GM19238 (cell line): ENCODE measurements around the gene CYTH3.

ENCODE experiments used
- DNase-seq: peaks from one replicate; pipeline ENCODE4 v3.0.0; 2011; ENCODE audit warnings: low spot score; ENCODE audit not compliant: insufficient read length

The CYTH3 gene

GRCh38 chr7:6167587-6168476, 104.6 kb downstream of the CYTH3 start:
- DNase-seq = no peak

GRCh38 chr7:6167004-6167551, 105.3 kb downstream of the CYTH3 start:
- DNase-seq = no peak

DNA sequence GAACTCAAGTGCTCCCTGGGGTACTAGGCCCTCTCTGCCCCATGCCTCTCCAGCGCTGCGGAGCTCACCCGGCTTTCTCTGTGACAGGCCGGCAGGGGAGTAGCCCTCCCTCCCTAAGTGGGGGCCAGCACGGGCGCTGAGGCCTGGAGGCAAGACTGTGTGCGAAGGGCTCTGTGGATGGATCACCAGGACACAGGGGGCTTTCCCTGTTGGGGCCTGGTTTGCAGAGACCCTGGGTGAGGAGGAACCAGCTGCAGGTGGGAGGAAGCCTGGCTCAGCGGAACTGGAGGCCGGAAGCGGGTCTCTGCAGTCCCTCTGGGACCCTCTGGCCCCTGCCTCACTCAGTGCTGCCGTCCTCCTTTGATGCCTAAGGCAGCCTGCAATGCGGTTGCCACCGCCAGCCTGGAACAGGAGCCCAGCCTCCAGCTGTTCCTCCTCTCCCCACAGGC, 106.0 kb downstream of the CYTH3 start:
- no peak for DNase-seq

- no peak for DNase-seq
Observed at GRCh38 chr7:6165521-6166320, 106.7 kb downstream of the CYTH3 start.

GRCh38 chr7:6165075-6165474, 107.3 kb downstream of the CYTH3 start:
- DNase-seq = no peak

- DNase-seq = no peak
Observed at GRCh38 chr7:6164491-6164890, 107.9 kb downstream of the CYTH3 start.

GRCh38 chr7:6164010-6164409, 108.4 kb downstream of the CYTH3 start:
- DNase-seq = no peak

GRCh38 chr7:6163402-6163801, 109.0 kb downstream of the CYTH3 start:
- no peak for DNase-seq

DNA sequence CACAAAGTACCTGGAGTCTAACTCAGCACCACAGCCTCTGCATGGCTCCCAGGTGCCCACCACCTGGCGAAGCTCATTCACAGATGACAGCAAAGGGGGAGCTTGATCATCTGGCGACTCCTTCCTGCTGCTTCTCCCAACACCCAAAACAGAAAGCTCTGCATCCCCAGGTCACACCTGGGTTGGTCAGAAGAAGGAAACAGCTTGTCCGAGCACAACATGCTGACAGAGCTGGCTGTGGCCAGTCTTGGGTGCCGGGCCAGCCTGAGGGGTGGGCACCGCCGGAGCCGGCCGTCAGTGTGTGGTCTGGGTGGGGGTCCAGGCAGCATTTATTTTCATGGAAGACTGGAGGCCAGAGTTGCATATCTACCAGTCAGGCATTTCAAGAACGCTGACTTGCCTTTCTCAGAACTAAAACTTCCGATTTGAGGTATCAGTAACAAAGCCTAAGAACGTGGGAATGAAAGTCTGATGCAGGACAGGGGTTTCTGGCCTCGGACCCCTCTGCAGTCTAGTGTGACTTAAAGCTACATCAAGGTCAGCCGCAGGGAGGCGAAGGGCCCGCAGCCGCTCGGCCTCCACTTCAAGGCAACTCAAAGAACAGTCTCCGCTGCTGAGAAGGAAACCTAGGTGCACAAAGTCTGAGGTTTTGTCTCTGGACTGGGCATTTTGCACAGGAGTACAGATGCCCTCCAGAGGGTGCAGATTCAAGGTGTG, 109.6 kb downstream of the CYTH3 start:
- DNase-seq = no peak

- DNase-seq = no peak
Observed at GRCh38 chr7:6162331-6162620, 110.1 kb downstream of the CYTH3 start.

DNA sequence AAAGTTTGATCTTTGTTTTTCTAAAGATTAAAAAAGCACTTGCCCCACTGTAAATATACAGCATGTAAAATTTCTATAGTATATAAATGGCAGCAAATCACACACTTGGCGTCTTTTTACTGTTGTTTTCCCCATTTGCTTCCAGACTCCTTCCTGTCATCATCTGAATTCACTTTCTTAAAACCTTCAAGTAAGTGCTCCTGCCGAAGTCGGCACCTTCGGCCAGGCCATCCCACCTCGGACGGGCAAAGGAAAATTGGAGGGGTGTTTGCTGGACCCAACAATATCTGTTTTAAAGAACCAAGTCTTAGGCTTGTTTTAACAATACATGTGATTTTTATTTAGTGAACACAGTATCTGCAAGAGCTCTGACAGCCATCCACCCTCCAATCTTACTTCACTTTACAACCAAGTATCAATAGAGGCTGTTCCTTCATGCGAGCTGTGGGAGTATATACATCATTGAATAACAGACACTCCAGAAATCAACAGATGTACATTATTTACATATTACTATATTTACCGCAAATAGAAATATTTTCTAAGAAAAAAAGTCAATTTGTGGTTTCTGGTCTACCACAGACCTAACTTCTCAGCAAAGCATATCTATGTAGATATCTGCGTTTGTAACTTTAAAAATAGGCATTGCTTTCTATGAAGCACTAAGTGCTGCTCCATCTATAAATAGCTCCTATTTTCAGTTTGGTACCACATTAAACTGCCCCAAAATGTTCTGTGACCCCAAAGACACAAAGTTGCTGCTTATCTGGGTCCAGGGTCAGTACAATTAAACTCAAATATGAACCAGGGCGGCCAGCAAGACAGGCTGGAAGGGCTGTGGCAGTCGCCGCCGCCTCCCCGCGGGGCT, 110.7 kb downstream of the CYTH3 start:
- no peak for DNase-seq

DNA sequence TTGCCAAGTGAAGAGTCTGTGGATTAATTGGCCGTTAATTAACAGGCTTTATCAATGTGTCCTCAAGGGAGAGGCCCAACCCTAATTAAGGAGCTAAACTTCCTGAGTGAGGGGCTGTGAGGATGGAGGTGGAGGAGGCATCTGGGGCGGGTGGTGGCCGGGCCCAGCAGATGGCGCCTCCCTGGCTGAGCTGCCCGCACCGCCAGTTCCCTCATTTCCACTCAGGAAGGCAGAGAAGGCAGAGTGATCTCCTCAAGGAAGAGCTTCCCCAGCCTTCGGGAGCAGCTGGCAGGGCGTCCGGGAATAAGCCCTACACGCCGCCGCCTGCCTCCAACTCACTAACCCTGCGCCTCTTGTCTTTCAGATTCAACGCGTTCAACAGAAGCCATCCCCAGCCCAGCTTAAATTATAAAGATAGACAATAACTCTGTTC, 112.2 kb downstream of the CYTH3 start:
- no peak for DNase-seq

GRCh38 chr7:6159524-6160031, 112.8 kb downstream of the CYTH3 start:
- no peak for DNase-seq

DNA sequence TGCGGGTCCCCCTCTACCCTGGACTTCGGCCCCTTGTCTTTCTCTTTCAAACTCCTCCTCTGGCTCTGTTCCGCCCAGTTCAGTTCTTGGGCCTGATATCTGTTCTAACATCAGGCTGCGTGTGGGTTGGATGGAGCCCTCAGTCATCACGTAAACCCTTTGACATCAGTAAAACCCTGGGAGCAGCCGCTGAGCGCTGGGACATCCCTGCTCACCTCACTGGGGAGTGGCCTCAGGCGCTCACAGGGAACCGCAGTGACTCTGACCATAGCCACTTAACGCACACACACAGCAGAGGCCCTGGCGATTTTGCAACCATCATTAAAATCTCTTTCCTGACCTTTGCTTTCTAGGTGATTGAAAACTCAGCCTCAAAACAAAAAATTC, 113.3 kb downstream of the CYTH3 start:
- DNase-seq = no peak

DNA sequence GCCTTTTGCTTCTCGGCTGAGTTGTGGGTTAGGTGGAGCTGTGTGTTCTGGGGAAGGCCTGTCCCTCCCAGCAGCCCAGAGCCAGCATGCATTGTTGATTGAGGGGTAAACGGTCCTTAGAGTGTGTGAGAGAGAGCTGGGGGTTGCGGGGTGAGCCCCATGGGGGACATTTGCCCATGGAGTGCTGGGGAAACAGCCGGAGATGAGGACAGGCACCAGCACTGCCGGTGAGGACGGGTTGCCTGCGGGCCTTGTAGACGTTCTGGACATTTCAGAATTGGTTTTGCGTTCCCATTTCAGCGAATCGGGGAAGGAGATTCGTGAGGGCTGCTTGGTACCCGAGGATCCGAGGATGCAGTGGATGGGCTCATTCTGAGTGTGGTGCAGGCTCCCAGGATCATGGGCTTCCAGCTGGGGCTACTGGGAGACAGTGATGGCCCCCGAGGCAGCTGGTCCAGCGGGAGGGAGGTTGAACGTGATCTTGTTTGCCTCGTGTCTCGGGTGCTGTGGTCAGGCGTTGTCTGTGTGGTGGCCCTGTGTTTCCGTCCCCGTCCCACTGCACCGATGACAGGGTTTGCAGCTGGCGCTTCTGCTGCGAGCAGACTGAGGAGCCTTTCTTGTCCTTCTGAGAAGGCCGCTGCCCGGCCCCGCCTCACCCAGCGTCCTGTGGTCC, 113.9 kb downstream of the CYTH3 start:
- no peak for DNase-seq

DNA sequence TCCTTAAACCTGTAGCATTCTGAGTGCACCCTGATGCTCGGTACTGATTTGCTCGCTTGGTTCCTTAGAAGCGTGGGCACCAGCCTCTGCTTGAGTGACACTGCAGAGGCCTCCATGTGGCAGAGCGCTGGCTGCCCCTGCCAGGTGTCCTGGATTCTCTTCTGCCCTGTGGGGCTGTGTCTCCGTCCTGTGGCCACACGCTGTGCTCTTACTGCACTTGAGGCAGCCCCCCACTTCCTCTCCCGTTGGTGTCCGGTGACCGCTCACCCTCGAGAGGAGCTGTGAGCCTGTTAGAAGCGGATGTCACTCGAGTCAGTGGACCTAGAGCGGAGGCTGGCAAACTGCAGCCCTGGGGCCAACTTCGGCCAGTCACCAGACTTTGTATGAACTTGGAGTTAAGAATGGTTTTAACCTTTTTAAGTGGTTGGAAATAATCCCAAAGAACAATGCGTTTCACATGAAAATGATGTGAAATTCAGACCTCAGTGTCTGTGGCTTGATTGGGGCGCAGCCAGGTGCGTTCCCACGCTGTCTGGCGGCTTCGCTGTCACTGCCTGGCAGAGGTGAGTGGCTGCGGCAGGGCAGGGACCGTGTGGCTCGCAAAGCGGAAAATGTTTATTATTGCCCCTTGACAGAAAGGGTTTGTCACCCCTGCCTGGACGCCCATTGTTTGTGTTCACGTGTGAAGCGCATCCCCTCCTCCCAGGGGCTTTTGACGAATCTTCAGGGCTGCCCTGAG, 114.6 kb downstream of the CYTH3 start:
- DNase-seq = no peak

DNA sequence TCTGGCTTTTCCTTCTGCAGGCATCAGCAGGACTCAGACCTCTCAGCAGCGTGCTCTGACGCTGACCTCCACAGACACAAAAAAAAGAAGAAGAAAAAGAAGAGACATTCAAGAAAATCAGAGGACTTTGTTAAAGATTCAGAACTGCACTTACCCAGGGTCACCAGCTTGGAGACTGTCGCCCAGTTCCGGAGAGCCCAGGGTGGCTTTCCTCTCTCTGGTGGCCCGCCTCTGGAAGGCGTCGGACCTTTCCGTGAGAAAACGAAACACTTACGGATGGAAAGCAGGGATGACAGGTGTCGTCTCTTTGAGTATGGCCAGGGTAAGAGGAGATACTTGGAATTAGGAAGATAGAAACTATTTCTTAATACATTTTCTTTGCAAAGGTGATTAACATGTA, 115.7 kb downstream of the CYTH3 start:
- no peak for DNase-seq

DNA sequence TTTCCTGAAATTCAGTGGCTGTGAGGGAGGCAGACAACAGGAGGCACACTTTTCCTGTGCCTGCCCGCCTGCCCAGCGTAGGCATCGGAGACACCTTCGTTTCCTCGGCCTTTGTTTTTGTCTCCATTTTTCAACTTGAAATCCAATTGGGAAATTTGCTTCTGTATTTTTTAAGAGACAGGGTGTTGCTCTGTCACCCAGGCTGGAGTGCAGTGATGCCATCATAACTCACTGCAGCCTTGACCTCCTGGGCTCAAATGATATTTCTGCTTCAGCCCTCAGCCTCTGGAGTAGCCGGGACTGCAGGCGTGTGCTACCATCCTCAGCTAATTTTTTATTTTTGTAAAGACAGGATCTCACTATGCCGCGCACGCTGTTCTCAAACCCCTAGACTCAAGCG, 116.8 kb downstream of the CYTH3 start:
- DNase-seq = no peak
